Adrenal gland (tissue), 12 donors: ENCODE measurements around the gene MET. TPM values are rescaled to one million over a fixed set of nuclear protein-coding genes. Genes with fewer than 3 reads are reported as not detected.

ENCODE experiments used
- DNase-seq, 7 donors: peaks; one replicate each; pipeline ENCODE4 v3.0.0-alpha.2; 2019 to 2020
- H3K27ac ChIP-seq, 5 donors: fragments of 200-600 bp; sonication (generic) in 4 of 5; 1 replicate in 3 of 5; 2 replicates in 2 of 5; pipeline versions ENCODE4 v1.5.1 to v1.8.0; 2016 to 2020; ENCODE audit warnings: mild to moderate bottlenecking in 1 of 5
- H3K27me3 ChIP-seq: fragments of 200-600 bp; 2 replicates; pipeline ENCODE4 v1.8.0; 2021
- H3K36me3 ChIP-seq, 2 donors: fragments of 200-600 bp; replicated peaks in 1 of 2; 1 replicate in 1 of 2; 2 replicates in 1 of 2; pipeline versions ENCODE4 v1.5.1 to v1.8.0; 2018 to 2022
- H3K4me1 ChIP-seq, 2 donors: fragments of 200-600 bp; replicated peaks in 1 of 2; 1 replicate in 1 of 2; 2 replicates in 1 of 2; pipeline versions ENCODE4 v1.5.1 to v1.8.0; 2018 to 2021
- H3K4me3 ChIP-seq, 4 donors: fragments of 200-600 bp; sonication (generic) in 3 of 4; one replicate each; pipeline ENCODE4 v1.5.1; 2016 to 2018
- H3K9me3 ChIP-seq, 3 donors: fragments of 200-600 bp; sonication (generic) in 1 of 3; replicated peaks in 1 of 3; 1 replicate in 2 of 3; 2 replicates in 1 of 3; pipeline versions ENCODE4 v1.5.1 to v1.8.0; 2016 to 2021
- CTCF ChIP-seq, 6 experiments: fragments of 450-650 bp in 4 of 6; fragments of 200-600 bp in 2 of 6; sonication (generic) in 1 of 6; IDR thresholded peaks; 1 replicate in 5 of 6; 2 replicates in 1 of 6; pipeline versions ENCODE4 v1.5.1 to v1.8.0; 2016 to 2021; ENCODE audit warnings: antibody characterized with exemption in 6 of 6, mild to moderate bottlenecking in 2 of 6, moderate library complexity in 1 of 6
- POLR2A ChIP-seq, 2 donors: fragments of 450-650 bp; IDR thresholded peaks; one replicate each; pipeline ENCODE4 v1.6.1; 2017; ENCODE audit warnings: antibody characterized with exemption in 2 of 2, mild to moderate bottlenecking in 2 of 2, moderate library complexity in 1 of 2
- WGBS, 4 donors: extraction: QIAGEN DNeasy Blood & Tissue Kit in 2 of 4; methylation state at CpG; one replicate each; pipeline versions ENCODE4 v1.1.5 to v1.1.7; 2013 to 2017; 5-methylcytosine and 5-hydroxymethylcytosine counted together
- intact Hi-C, 2 donors: fragments of 100-400 bp; cut with DNase I; formaldehyde crosslinking; loops; one replicate each; pipeline versions ENCODE4 v1.14.1 to v1.15.0; 2022 to 2023
- polyA plus RNA-seq, 3 donors: library from polyadenylated mRNA; stranded (reverse); fragments of 200-250 nt in 2 of 3; fragments of 350-450 nt in 1 of 3; fragmentation: Illumina TruSeq in 1 of 3; extraction: RNeasy Lipid Tissue Mini Kit (QIAGEN cat#74804) in 1 of 3; gene quantifications; one replicate each; pipeline ENCODE4 v1.2.3, GENCODE V29; 2013 to 2014
- total RNA-seq, 9 donors: library from RNA; depleted of rRNA in 4 of 9; stranded (reverse); fragments of >200 nt in 4 of 9; fragments of 120-200 nt in 1 of 9; fragmentation: NEBNext Ultra II Directional in 1 of 9; extraction: Animal tissue kit (Norgen Biotek cat#: 25700) in 1 of 9; gene quantifications; one replicate each; pipeline versions ENCODE4 v1.1.0 to v1.2.4, GENCODE V29; 2013 to 2023
- donor health status: healthy with polysubstance abuse.
- donor health status: Bipolar disorder and iron deficiency.
- donor health status: DM: yes; HTN: yes; CAD: no.
- donor health status: DM: no; HTN: no; CAD: no.
- donor health status: DM: no; HTN: no; CAD: no.
- donor health status: DM: yes; HTN: yes; CAD: no.

The MET gene
- total and polyA plus RNA-seq, 12 donors, result 0.55 to 2.3 (median 0.79) TPM

- Histone ChIP-seq H3K4me1 (no peaks in the 10 kb centered on the region), H3K9me3 (no peaks in the 10 kb centered on the region), H3K36me3 (no peaks in the 10 kb centered on the region), H3K27me3 (no peaks in the 10 kb centered on the region), H3K27ac (no peak overlapping the region), H3K4me3 (no peak overlapping the region)
- WGBS, 4 donors, result 73 to 85% (median 79%) methylated on average over 3 of the region's 3 CpGs
- TF ChIP-seq CTCF (IDR thresholded peaks at IDR 0.05) (no peak), POLR2A (IDR thresholded peaks at IDR 0.05) (no peak)
- no peak for DNase-seq
- intact Hi-C loops, result no loop called here
Observed at GRCh38 chr7:116686033-116686432, 14.0 kb downstream of the MET start.

GRCh38 chr7:116686812-116687419 lies 14.9 kb downstream of the MET start:
- Histone ChIP-seq H3K27ac (no peak overlapping the region), H3K27me3 (no peaks in the 10 kb centered on the region), H3K4me1 (no peaks in the 10 kb centered on the region), H3K9me3 (no peaks in the 10 kb centered on the region), H3K4me3 (no peak overlapping the region), H3K36me3 (no peaks in the 10 kb centered on the region)
- intact Hi-C loops, result no loop called here
- no peak for TF ChIP-seq POLR2A (IDR thresholded peaks at IDR 0.05)
- no peak for TF ChIP-seq CTCF (IDR thresholded peaks at IDR 0.05)
- DNase-seq, result no peak
- 83 to 91% (median 86%) methylated on average over 7 of the region's 7 CpGs for WGBS, 4 donors

- H3K27me3 ChIP-seq, result no peaks in the 10 kb centered on the region
- TF ChIP-seq POLR2A (IDR thresholded peaks at IDR 0.05), result no peak
- TF ChIP-seq CTCF (IDR thresholded peaks at IDR 0.05), result no peak
- no peaks in the 10 kb centered on the region for H3K9me3 ChIP-seq
- intact Hi-C loops, result no loop called here
- no peaks in the 10 kb centered on the region for H3K36me3 ChIP-seq
- 26 to 31% (median 29%) methylated on average over 7 of the region's 7 CpGs for WGBS, 4 donors
- no peak for DNase-seq
- H3K27ac ChIP-seq, result no peak overlapping the region
- no peaks in the 10 kb centered on the region for H3K4me1 ChIP-seq
- H3K4me3 ChIP-seq, result no peak overlapping the region
Observed at GRCh38 chr7:116687801-116688201, 15.8 kb downstream of the MET start.

- Histone ChIP-seq H3K27ac (no peak overlapping the region), H3K36me3 (no peaks in the 10 kb centered on the region), H3K4me1 (no peaks in the 10 kb centered on the region), H3K9me3 (no peaks in the 10 kb centered on the region), H3K4me3 (no peak overlapping the region), H3K27me3 (no peaks in the 10 kb centered on the region)
- TF ChIP-seq CTCF (IDR thresholded peaks at IDR 0.05) (no peak), POLR2A (IDR thresholded peaks at IDR 0.05) (no peak)
- WGBS, 4 donors, result 64 to 73% (median 68%) methylated on average over 4 of the region's 4 CpGs
- intact Hi-C loops, result no loop called here
- DNase-seq, result no peak
Observed at GRCh38 chr7:116689790-116690259, 17.8 kb downstream of the MET start.
